K562 (cell line): ENCODE results near the gene C10orf95.

Experiments
- ARID2 ChIP-seq: fragments of 450-650 bp; IDR thresholded peaks from 2 replicates; pipeline ENCODE4 v1.6.1; 2017; ENCODE audit warnings: antibody characterized with exemption, mild to moderate bottlenecking
- BHLHE40 ChIP-seq: IDR thresholded peaks from 2 replicates; pipeline ENCODE4 v1.6.1; 2011; ENCODE audit warnings: low read length, improper control_type of control experiment
- CBFB ChIP-seq: sonication (generic); formaldehyde crosslinking; IDR thresholded peaks from 2 replicates; pipeline ENCODE4 v1.4.0; 2020; ENCODE audit warnings: mild to moderate bottlenecking, missing genetic modification reagents
- CEBPB ChIP-seq: fragments of 450-650 bp; IDR thresholded peaks from 2 replicates; pipeline ENCODE4 v1.6.1; 2016; ENCODE audit warnings: missing genetic modification characterization, missing compliant biosample characterization
- CHD4 ChIP-seq: fragments of 200-600 bp; sonication (generic); IDR thresholded peaks from 3 replicates; pipeline ENCODE4 v1.6.1; 2012; ENCODE audit warnings: low read depth, mild to moderate bottlenecking, mixed read lengths, low read length, inconsistent platforms; ENCODE audit not compliant: insufficient read depth, insufficient replicate concordance, poor library complexity, severe bottlenecking
- FOXJ3 ChIP-seq: sonication (generic); formaldehyde crosslinking; IDR thresholded peaks from 2 replicates; pipeline ENCODE4 v1.4.0; 2020; ENCODE audit warnings: mild to moderate bottlenecking, missing genetic modification reagents
- KAT2B ChIP-seq: IDR thresholded peaks from one replicate; pipeline ENCODE4 v1.6.1; 2012; ENCODE audit warnings: low read depth, mild to moderate bottlenecking, control low read depth, inconsistent platforms, low read length, moderate library complexity
- PHF21A ChIP-seq: fragments of 450-650 bp; IDR thresholded peaks from 2 replicates; pipeline ENCODE4 v1.6.1; 2017; ENCODE audit warnings: low read depth, borderline replicate concordance
- POLR2A ChIP-seq: fragments of 450-650 bp; conservative IDR thresholded peaks from 2 replicates; pipeline ENCODE4 v1.6.1; 2016
- RCOR1 ChIP-seq, 2 experiments: IDR thresholded peaks; 2 replicates each; pipeline ENCODE4 v1.6.1; 2012; ENCODE audit warnings: low read depth in 2 of 2, low read length in 2 of 2, borderline replicate concordance in 1 of 2, improper control_type of control experiment in 1 of 2
- SP1 ChIP-seq: sonication (generic); formaldehyde crosslinking; IDR thresholded peaks from 2 replicates; pipeline ENCODE4 v1.8.1; 2022; ENCODE audit warnings: mild to moderate bottlenecking, missing genetic modification reagents
- ZKSCAN1 ChIP-seq: fragments of 150-350 bp; IDR thresholded peaks from 2 replicates; pipeline ENCODE4 v1.6.1; 2016; ENCODE audit warnings: low read depth, low read length
- TF ChIP-seq, protein P1 (sequence below), 3 experiments: IDR thresholded peaks in 2 of 3; conservative IDR thresholded peaks in 1 of 3; 2 replicates each; pipeline ENCODE4 v1.5.1; 2011 to 2012; ENCODE audit warnings: low read length in 3 of 3, mild to moderate bottlenecking in 3 of 3, control low read depth in 2 of 3, improper control_type of control experiment in 1 of 3, inconsistent platforms in 1 of 3, low read depth in 1 of 3, mixed read lengths in 1 of 3, moderate library complexity in 1 of 3; ENCODE audit not compliant: insufficient read depth in 2 of 3

DNA sequence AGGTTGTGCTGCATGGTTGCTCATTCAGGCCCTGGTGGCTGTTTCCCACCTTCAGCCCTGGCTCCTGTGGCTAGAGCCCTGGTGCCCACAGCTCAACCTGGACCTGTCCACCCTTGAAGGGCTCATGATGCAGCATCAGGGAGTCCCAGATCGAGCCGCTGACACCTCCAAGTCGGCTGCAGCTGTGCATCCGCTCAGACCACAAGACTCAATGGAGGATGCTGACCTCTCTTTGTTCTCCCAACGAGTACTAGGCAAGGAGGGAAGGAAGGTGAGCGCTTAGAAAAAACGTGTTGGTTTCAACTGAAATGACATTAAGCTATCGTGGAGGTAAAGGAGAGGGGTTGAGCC, 9.5 kb upstream of the C10orf95 start:
- TF ChIP-seq, protein P1, sequence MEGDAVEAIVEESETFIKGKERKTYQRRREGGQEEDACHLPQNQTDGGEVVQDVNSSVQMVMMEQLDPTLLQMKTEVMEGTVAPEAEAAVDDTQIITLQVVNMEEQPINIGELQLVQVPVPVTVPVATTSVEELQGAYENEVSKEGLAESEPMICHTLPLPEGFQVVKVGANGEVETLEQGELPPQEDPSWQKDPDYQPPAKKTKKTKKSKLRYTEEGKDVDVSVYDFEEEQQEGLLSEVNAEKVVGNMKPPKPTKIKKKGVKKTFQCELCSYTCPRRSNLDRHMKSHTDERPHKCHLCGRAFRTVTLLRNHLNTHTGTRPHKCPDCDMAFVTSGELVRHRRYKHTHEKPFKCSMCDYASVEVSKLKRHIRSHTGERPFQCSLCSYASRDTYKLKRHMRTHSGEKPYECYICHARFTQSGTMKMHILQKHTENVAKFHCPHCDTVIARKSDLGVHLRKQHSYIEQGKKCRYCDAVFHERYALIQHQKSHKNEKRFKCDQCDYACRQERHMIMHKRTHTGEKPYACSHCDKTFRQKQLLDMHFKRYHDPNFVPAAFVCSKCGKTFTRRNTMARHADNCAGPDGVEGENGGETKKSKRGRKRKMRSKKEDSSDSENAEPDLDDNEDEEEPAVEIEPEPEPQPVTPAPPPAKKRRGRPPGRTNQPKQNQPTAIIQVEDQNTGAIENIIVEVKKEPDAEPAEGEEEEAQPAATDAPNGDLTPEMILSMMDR (IDR thresholded peaks at IDR 0.05 in 2 of 3, conservative IDR thresholded peaks at IDR 0.05 in 1 of 3; ENCODE audit: insufficient read depth in 2 of 3, low read depth in 1 of 3, low read length in 3 of 3): no peak
- TF ChIP-seq FOXJ3 (CRISPR knock-in tag) (no peak), POLR2A (no peak), BHLHE40 (no peak), CHD4 (no peak), PHF21A (no peak), ZKSCAN1 (no peak), SP1 (CRISPR knock-in tag) (no peak), CBFB (CRISPR knock-in tag) (no peak), CEBPB (tag) (no peak), RCOR1 (IDR thresholded peaks at IDR 0.05; ENCODE audit: borderline replicate concordance in 1 of 2, low read depth in 2 of 2, low read length in 2 of 2) (no peak), KAT2B (no peak), ARID2 (no peak)
